ENCODE data around the gene WDR1.

The WDR1 gene

DNA sequence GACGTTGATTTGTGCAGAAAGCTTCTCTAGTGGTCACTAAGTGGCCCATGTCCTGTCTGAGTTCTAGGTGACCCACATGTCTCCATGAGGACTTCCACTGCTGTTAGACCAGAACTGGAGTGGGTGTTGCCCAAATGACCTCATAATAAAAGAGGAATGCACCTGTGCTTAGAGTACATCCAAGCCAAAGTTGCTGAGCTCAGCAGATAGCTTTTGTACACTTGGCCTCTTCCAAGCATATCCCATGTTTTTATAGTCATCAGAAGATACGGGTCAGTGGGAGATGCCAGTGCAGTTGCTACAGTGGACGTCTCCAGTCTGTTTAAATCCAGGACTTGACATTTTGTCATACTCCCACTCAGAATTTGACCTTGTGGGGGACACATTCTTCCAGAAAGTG, 37.6 kb upstream of the WDR1 start:
- no peaks in the 10 kb centered on the region for H3K9me3 ChIP-seq (ENCODE audit: low read length)
- H3K4me1 ChIP-seq (ENCODE audit: insufficient read depth, low read length) = peaks cover 13% of the 10 kb centered on the region
- H3K9ac ChIP-seq (ENCODE audit: low read length) = no peak overlapping the region
- H3K36me3 ChIP-seq (ENCODE audit: insufficient read depth, low read length) = no peaks in the 10 kb centered on the region
- no peaks in the 10 kb centered on the region for H3K27me3 ChIP-seq (ENCODE audit: control insufficient read depth in 1 of 2, insufficient read depth in 2 of 2, low read length in 2 of 2)
- no peak overlapping the region for H3K27ac ChIP-seq (ENCODE audit: low read depth, low read length)
- no peak overlapping the region for H3K4me3 ChIP-seq (ENCODE audit: low read depth in 1 of 2, low read length in 2 of 2)

DNA sequence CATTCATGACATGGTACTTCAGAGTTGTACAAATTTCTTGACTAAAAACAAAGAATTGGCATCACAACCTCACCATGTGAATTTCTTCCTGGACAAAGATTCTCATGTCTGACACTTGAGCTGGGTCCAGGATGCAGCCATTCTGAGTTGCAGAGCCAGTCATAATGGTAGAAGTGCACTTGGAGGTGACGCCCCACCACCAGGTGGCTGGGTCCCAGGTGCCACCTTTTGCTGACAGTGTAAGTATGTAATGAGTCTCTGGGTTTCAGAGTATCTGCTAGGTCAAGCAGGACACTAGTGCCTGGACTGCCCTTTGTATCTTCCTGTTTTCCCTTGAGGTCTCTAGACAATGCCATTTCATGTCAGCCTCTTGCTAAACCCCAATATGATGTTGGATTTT, 36.6 kb upstream of the WDR1 start:
- Histone ChIP-seq H3K9ac (ENCODE audit: low read length) (no peak overlapping the region), H3K36me3 (ENCODE audit: insufficient read depth, low read length) (no peaks in the 10 kb centered on the region), H3K4me3 (ENCODE audit: low read depth in 1 of 2, low read length in 2 of 2) (no peak overlapping the region), H3K4me1 (ENCODE audit: insufficient read depth, low read length) (peaks cover 7% of the 10 kb centered on the region), H3K27me3 (ENCODE audit: control insufficient read depth in 1 of 2, insufficient read depth in 2 of 2, low read length in 2 of 2) (no peaks in the 10 kb centered on the region), H3K27ac (ENCODE audit: low read depth, low read length) (no peak overlapping the region), H3K9me3 (ENCODE audit: low read length) (no peaks in the 10 kb centered on the region)

DNA sequence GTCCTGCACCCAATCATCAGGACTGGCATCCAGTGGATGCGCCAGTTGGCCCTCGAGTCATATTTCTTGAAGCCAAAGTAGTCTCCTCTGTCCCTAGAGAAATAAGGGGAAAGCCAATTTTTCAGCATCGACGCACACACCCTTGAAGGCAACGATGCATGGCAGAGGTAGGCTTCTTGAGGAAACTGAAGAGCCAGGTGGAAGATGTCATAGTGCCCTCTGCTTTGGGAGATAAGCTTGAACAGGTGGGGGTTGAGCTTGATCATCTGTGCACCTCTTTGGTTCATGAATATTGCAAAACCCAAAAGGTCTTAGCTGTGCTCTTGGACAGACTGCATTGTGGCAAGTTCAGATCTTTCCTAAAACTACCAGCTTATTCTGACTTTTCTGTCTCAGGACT, 34.6 kb upstream of the WDR1 start:
- H3K4me1 ChIP-seq (ENCODE audit: insufficient read depth, low read length) = no peaks in the 10 kb centered on the region
- H3K9me3 ChIP-seq (ENCODE audit: low read length) = no peaks in the 10 kb centered on the region
- no peak overlapping the region for H3K9ac ChIP-seq (ENCODE audit: low read length)

DNA sequence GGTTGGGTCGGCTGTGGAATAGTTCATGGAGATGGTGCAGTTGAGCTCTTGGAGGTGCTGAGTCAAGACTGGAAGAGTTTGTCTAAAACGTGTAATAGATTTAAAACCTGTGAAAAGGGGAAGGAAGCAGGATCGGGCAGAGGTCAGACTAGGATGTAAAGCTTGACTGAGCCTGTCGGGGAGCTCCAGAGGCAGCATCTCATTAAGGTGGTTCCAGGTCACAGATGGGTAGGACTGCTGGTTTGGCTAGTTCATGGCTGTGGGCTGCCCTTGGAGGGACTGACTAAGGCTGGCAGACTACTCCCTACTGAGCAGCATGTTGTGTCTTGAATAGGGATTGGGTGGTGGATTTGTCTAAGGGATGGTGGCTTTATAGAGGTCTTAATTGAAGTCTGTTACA, 28.4 kb upstream of the WDR1 start:
- Histone ChIP-seq H3K9ac (ENCODE audit: low read length) (no peak overlapping the region), H3K36me3 (ENCODE audit: insufficient read depth, low read length) (no peaks in the 10 kb centered on the region), H3K27ac (ENCODE audit: low read depth, low read length) (no peak overlapping the region), H3K27me3 (ENCODE audit: control insufficient read depth in 1 of 2, insufficient read depth in 2 of 2, low read length in 2 of 2) (no peaks in the 10 kb centered on the region), H3K9me3 (ENCODE audit: low read length) (no peaks in the 10 kb centered on the region), H3K4me3 (ENCODE audit: low read depth in 1 of 2, low read length in 2 of 2) (no peak overlapping the region), H3K4me1 (ENCODE audit: insufficient read depth, low read length) (no peaks in the 10 kb centered on the region)

More for the DNA sequence above, 34.6 kb upstream of the WDR1 start:
- Histone ChIP-seq H3K4me3 (ENCODE audit: low read depth in 1 of 2, low read length in 2 of 2) (no peak overlapping the region), H3K36me3 (ENCODE audit: insufficient read depth, low read length) (no peaks in the 10 kb centered on the region), H3K27me3 (ENCODE audit: control insufficient read depth in 1 of 2, insufficient read depth in 2 of 2, low read length in 2 of 2) (no peaks in the 10 kb centered on the region), H3K27ac (ENCODE audit: low read depth, low read length) (no peak overlapping the region)

DNA sequence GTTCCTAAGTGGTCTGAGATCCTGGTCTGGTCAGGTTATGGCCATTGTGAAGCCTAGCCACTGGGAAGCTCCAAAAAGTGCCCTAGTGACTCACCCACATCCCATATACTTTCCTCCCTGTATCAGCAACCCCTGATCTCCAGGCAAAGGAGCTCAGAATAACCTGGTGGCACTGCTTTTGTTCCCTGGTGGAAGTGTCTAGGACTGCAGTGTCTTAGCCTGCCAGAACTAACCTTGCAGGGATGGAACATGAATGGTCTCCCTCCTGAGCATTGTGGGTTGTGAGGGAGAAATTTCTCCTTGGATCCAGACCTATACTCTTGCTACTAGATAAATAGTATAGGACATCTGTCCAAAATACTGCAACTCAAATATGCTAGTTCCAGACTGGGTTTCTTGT, 27.9 kb upstream of the WDR1 start:
- Histone ChIP-seq H3K27me3 (ENCODE audit: control insufficient read depth in 1 of 2, insufficient read depth in 2 of 2, low read length in 2 of 2) (no peaks in the 10 kb centered on the region), H3K4me3 (ENCODE audit: low read depth in 1 of 2, low read length in 2 of 2) (no peak overlapping the region), H3K4me1 (ENCODE audit: insufficient read depth, low read length) (no peaks in the 10 kb centered on the region), H3K36me3 (ENCODE audit: insufficient read depth, low read length) (no peaks in the 10 kb centered on the region), H3K27ac (ENCODE audit: low read depth, low read length) (no peak overlapping the region), H3K9ac (ENCODE audit: low read length) (no peak overlapping the region), H3K9me3 (ENCODE audit: low read length) (no peaks in the 10 kb centered on the region)

DNA sequence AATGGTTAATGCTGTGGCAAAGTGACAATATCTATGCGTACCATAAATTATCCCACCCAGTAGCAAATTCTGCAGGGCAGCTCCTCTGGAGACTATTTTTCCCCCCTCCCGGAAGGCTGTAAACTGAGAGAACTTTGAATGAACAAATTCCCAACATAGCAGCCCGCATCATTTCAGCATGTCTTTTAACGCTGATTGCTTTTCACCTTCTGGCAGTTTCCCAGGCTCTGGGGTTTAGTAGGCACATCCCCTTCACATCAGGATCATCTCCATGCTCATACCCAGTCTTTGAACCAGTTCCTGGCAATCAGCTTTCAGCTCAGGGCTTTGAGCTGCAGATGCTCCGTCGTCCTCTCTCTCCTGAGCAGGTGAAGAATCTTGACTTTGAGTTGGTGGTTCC, 26.6 kb upstream of the WDR1 start:
- Histone ChIP-seq H3K36me3 (ENCODE audit: insufficient read depth, low read length) (no peaks in the 10 kb centered on the region), H3K4me1 (ENCODE audit: insufficient read depth, low read length) (no peaks in the 10 kb centered on the region), H3K9me3 (ENCODE audit: low read length) (no peaks in the 10 kb centered on the region), H3K27me3 (ENCODE audit: control insufficient read depth in 1 of 2, insufficient read depth in 2 of 2, low read length in 2 of 2) (no peaks in the 10 kb centered on the region), H3K9ac (ENCODE audit: low read length) (no peak overlapping the region), H3K27ac (ENCODE audit: low read depth, low read length) (no peak overlapping the region), H3K4me3 (ENCODE audit: low read depth in 1 of 2, low read length in 2 of 2) (no peak overlapping the region)

DNA sequence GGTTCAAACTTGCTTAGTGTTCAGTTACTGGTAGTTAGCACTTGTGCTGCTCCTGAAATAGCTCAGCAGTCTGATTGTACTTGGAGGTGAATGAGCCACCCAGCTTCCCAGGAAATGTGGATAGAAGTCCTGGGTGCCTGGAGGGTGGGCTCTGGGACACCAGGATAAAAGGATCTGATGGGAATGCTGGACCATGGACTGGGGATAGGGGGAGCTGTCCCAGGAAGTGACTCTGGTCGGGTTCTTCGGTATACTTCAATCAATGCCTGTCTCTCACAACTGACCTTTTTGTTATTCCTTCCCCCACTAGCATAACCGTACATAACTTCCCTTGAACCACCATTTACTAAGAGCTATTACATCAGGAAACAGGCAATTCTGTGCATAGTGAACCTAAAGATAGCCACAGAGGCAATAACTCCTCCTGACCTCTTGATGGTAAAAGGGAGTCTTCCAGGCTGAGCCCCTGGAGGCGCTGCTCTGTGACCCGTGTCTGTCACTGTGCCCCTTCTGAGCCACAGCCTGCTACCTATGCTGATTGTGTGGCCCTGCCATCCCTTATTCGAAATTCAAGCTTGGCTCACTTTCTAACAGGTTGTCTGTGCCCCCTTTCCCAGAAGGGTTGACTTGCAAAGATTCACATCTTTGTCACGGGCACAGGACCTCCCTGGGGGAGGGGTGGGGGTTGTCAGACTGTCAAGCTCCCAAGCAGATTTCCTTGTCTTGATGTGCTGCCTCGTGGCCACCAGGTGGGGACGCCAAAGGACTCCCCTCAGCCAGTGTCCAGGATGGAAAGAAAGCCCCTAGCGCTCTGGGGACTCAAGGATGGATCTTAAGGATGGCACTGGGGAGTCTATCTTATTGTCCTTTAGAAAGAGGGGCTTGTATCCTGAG, 24.5 kb upstream of the WDR1 start:
- Histone ChIP-seq H3K4me1 (ENCODE audit: insufficient read depth, low read length) (no peaks in the 10 kb centered on the region), H3K36me3 (ENCODE audit: insufficient read depth, low read length) (no peaks in the 10 kb centered on the region), H3K27me3 (ENCODE audit: control insufficient read depth in 1 of 2, insufficient read depth in 2 of 2, low read length in 2 of 2) (no peaks in the 10 kb centered on the region), H3K9me3 (ENCODE audit: low read length) (no peaks in the 10 kb centered on the region), H3K4me3 (ENCODE audit: low read depth in 1 of 2, low read length in 2 of 2) (no peak overlapping the region), H3K9ac (ENCODE audit: low read length) (no peak overlapping the region), H3K27ac (ENCODE audit: low read depth, low read length) (no peak overlapping the region)

DNA sequence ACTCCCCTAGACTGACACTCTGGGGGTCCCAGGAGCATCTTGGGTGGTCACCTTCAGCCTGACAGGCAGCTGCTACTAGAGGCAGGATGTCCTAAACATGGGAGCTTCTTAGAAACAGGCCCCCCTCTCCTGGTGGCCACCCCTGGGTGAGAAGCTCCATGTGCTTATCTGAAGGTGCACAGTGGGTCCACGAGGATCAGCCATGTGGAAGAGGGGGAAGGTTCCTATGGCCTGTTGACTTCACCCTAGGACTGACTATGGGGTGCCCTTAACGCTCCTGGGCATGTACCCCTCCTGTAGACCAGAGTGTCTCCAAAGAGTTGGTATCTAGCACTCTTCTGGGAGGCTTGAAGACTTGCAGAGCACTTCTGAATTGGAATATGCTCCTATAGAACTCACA, 22.9 kb upstream of the WDR1 start:
- Histone ChIP-seq H3K9me3 (ENCODE audit: low read length) (no peaks in the 10 kb centered on the region), H3K27me3 (ENCODE audit: control insufficient read depth in 1 of 2, insufficient read depth in 2 of 2, low read length in 2 of 2) (no peaks in the 10 kb centered on the region), H3K36me3 (ENCODE audit: insufficient read depth, low read length) (no peaks in the 10 kb centered on the region), H3K4me3 (ENCODE audit: low read depth in 1 of 2, low read length in 2 of 2) (no peak overlapping the region), H3K9ac (ENCODE audit: low read length) (no peak overlapping the region), H3K27ac (ENCODE audit: low read depth, low read length) (no peak overlapping the region), H3K4me1 (ENCODE audit: insufficient read depth, low read length) (no peaks in the 10 kb centered on the region)

DNA sequence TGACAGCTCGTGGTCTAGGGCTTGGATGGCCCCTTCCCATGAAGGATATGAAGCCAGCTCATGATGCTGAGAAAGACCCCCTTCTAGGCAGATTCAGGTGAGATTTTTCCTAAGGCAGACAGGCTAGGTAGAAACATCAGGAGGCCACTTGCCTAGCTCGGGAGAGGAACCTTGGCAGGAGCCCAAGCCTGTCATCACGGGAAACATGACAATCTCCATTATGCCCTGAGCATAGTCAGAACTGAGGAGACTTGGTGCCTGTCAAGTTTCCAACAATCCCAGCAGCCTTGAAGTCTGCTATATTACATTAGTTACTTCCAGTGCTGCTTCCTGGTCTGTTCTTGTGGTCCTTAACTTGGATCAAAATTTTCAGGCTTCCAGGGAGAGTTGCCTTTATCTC, 18.7 kb upstream of the WDR1 start:
- Histone ChIP-seq H3K27ac (ENCODE audit: low read depth, low read length) (no peak overlapping the region), H3K27me3 (ENCODE audit: control insufficient read depth in 1 of 2, insufficient read depth in 2 of 2, low read length in 2 of 2) (no peaks in the 10 kb centered on the region)

DNA sequence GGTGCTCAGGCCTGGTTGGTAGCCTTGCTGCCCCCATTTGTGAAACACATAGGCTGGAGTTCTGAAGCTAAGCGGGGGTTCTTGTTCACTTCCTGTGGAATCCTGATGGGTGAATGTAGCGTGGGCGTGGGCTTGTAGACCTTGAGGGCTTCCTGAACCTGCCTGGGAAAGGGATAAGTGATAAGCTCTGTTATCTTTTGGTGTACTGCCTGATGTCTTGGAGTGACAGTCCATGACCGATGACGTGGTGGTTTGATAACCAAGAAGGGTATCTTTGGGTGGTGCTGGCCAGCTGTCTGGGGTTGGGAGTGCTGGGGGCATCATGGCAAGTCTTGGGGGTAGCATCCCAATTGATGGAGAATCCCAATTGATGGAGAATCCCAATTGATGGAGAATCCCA, 17.5 kb upstream of the WDR1 start:
- Histone ChIP-seq H3K27me3 (ENCODE audit: control insufficient read depth in 1 of 2, insufficient read depth in 2 of 2, low read length in 2 of 2) (no peaks in the 10 kb centered on the region), H3K36me3 (ENCODE audit: insufficient read depth, low read length) (no peaks in the 10 kb centered on the region), H3K4me1 (ENCODE audit: insufficient read depth, low read length) (no peaks in the 10 kb centered on the region), H3K4me3 (ENCODE audit: low read depth in 1 of 2, low read length in 2 of 2) (no peak overlapping the region), H3K27ac (ENCODE audit: low read depth, low read length) (no peak overlapping the region), H3K9ac (ENCODE audit: low read length) (no peak overlapping the region), H3K9me3 (ENCODE audit: low read length) (no peaks in the 10 kb centered on the region)

More for the DNA sequence above, 18.7 kb upstream of the WDR1 start:
- H3K4me1 ChIP-seq (ENCODE audit: insufficient read depth, low read length) = no peaks in the 10 kb centered on the region
- H3K9me3 ChIP-seq (ENCODE audit: low read length) = no peaks in the 10 kb centered on the region
- H3K4me3 ChIP-seq (ENCODE audit: low read depth in 1 of 2, low read length in 2 of 2) = no peak overlapping the region
- H3K36me3 ChIP-seq (ENCODE audit: insufficient read depth, low read length) = no peaks in the 10 kb centered on the region
- H3K9ac ChIP-seq (ENCODE audit: low read length) = no peak overlapping the region

DNA sequence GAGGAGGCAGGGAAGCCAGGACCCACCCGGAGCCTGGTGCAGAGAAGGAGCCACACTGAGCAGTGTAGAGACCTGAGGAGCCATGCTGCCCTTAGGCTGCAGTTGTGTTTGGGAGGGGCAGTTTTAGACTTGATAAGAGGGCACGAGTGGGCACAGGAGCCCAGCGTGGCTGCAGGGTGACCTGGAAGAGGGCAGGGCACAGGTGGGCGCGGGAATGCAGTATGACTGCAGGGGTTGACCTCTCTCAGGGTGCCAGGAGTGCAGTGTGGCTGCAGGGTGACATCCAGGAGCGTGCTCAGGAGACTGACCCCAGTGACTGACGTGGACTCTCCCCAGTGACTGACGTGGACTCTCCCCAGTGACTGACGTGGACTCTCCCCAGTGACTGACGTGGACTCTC, 14.6 kb upstream of the WDR1 start:
- Histone ChIP-seq H3K36me3 (ENCODE audit: insufficient read depth, low read length) (no peaks in the 10 kb centered on the region), H3K4me3 (ENCODE audit: low read depth in 1 of 2, low read length in 2 of 2) (no peak overlapping the region), H3K27me3 (ENCODE audit: control insufficient read depth in 1 of 2, insufficient read depth in 2 of 2, low read length in 2 of 2) (no peaks in the 10 kb centered on the region), H3K9me3 (ENCODE audit: low read length) (no peaks in the 10 kb centered on the region), H3K27ac (ENCODE audit: low read depth, low read length) (no peak overlapping the region), H3K9ac (ENCODE audit: low read length) (no peak overlapping the region), H3K4me1 (ENCODE audit: insufficient read depth, low read length) (no peaks in the 10 kb centered on the region)

All from muscle layer of colon (tissue), 2 donors.